LoVo (cell line): ENCODE results near the gene TNFAIP8.

Source experiments
- DNase-seq: peaks from one replicate; pipeline ENCODE4 v3.0.0-alpha.2; 2016; ENCODE audit warnings: low spot score

Gene TNFAIP8

GRCh38 chr5:119346394-119346793 lies 9.4 kb upstream of the TNFAIP8 start:
- no peak for DNase-seq

- DNase-seq, result no peak
Measured at GRCh38 chr5:119347574-119347973, 8.2 kb upstream of the TNFAIP8 start.

- DNase-seq, result no peak
Measured at GRCh38 chr5:119347991-119348390, 7.8 kb upstream of the TNFAIP8 start.

- DNase-seq, result no peak
Measured at GRCh38 chr5:119353213-119353612, 2.6 kb upstream of the TNFAIP8 start.

- DNase-seq, result no peak
Measured at GRCh38 chr5:119353686-119354366, 2.0 kb upstream of the TNFAIP8 start.

GRCh38 chr5:119354537-119355243 lies 1.1 kb upstream of the TNFAIP8 start:
- no peak for DNase-seq

GRCh38 chr5:119355244-119355638 lies 578 bp upstream of the TNFAIP8 start:
- DNase-seq, result no peak

- DNase-seq, result no peak
Measured at GRCh38 chr5:119356612-119357188, 881 bp downstream of the TNFAIP8 start.

GRCh38 chr5:119357270-119357669 lies 1.5 kb downstream of the TNFAIP8 start:
- DNase-seq, result no peak

- DNase-seq, result no peak
Measured at GRCh38 chr5:119357808-119358529, 2.1 kb downstream of the TNFAIP8 start.

- DNase-seq, result no peak
Measured at GRCh38 chr5:119358530-119358900, 2.7 kb downstream of the TNFAIP8 start.

GRCh38 chr5:119358901-119359603 lies 3.2 kb downstream of the TNFAIP8 start:
- no peak for DNase-seq

GRCh38 chr5:119359737-119360413 lies 4.1 kb downstream of the TNFAIP8 start:
- no peak for DNase-seq

- DNase-seq, result no peak
Measured at GRCh38 chr5:119360905-119361593, 5.2 kb downstream of the TNFAIP8 start.

GRCh38 chr5:119361594-119362125 lies 5.8 kb downstream of the TNFAIP8 start:
- DNase-seq, result no peak

- no peak for DNase-seq
Measured at GRCh38 chr5:119362714-119363113, 6.9 kb downstream of the TNFAIP8 start.

GRCh38 chr5:119363271-119363670 lies 7.5 kb downstream of the TNFAIP8 start:
- no peak for DNase-seq

- DNase-seq, result no peak
Measured at GRCh38 chr5:119363936-119364335, 8.1 kb downstream of the TNFAIP8 start.

GRCh38 chr5:119365847-119366539 lies 10.2 kb downstream of the TNFAIP8 start:
- DNase-seq, result no peak

GRCh38 chr5:119366540-119366881 lies 10.7 kb downstream of the TNFAIP8 start:
- no peak for DNase-seq
